Activated naive CD4-positive, alpha-beta T cell treated with anti-CD3 and anti-CD28 coated beads for 36 hours (primary cell): ENCODE data around the gene ABCB8. TPM values are rescaled to one million over a fixed set of nuclear protein-coding genes. Genes with fewer than 3 reads are reported as not detected.

Experiments
- total RNA-seq, 2 experiments: library from RNA; stranded (reverse); gene quantifications; one replicate each; pipeline ENCODE4 v1.2.3, GENCODE V29; 2021

Gene ABCB8
- total RNA-seq, 2 experiments from 2014 or later, result 41.3 to 47.8 TPM

Other genes with a start within 250 kb of the ABCB8 start
- not detected for gene TMEM176B, start 228.1 kb upstream of the ABCB8 start, total RNA-seq
- not detected for gene TMEM176A, start 227.7 kb upstream of the ABCB8 start, total RNA-seq
- not detected for gene AOC1, start 175.9 kb upstream of the ABCB8 start, total RNA-seq
- gene KCNH2, start 50.1 kb upstream of the ABCB8 start, total RNA-seq, result under 1 TPM; 0.17 to 0.19 TPM
- gene NOS3, start 37.4 kb upstream of the ABCB8 start, total RNA-seq, result 1 to 10 TPM; 7.1 to 9.2 TPM
- gene ATG9B, start 4.0 kb upstream of the ABCB8 start, total RNA-seq, result 1 to 10 TPM; 2.8 to 4.0 TPM
- 1 to 10 TPM; 6.8 to 7.9 TPM for gene ASIC3, start 20.1 kb downstream of the ABCB8 start, total RNA-seq
- gene CDK5, start 29.4 kb downstream of the ABCB8 start, total RNA-seq, result 10 to 100 TPM in 1 of 2 experiments, 1 to 10 TPM in 1; 10.0 to 10.1 TPM
- 10 to 100 TPM; 25.6 to 29.7 TPM for gene SLC4A2, start 31.1 kb downstream of the ABCB8 start, total RNA-seq
- gene FASTK, start 52.4 kb downstream of the ABCB8 start, total RNA-seq, result 10 to 100 TPM; 43.6 to 45.7 TPM
- gene TMUB1, start 55.0 kb downstream of the ABCB8 start, total RNA-seq, result 10 to 100 TPM; 30.2 to 35.0 TPM
- gene AGAP3, start 58.0 kb downstream of the ABCB8 start, total RNA-seq, result 10 to 100 TPM; 16.7 to 17.7 TPM
- gene GBX1, start 139.2 kb downstream of the ABCB8 start, total RNA-seq, result not detected
- gene ASB10, start 158.8 kb downstream of the ABCB8 start, total RNA-seq, result not detected
- gene H2BK1, start 182.0 kb downstream of the ABCB8 start, total RNA-seq, result not detected
- gene ABCF2, start 198.8 kb downstream of the ABCB8 start, total RNA-seq, result 10 to 100 TPM; 33.9 to 35.5 TPM
- gene CHPF2, start 204.0 kb downstream of the ABCB8 start, total RNA-seq, result 10 to 100 TPM; 21.0 TPM
- gene SMARCD3, start 220.2 kb downstream of the ABCB8 start, total RNA-seq, result 1 to 10 TPM; 4.5 to 5.8 TPM